K562 (cell line): Measurements from ENCODE around the gene RNF44. TPM values are rescaled to one million over a fixed set of nuclear protein-coding genes. Genes with fewer than 3 reads are reported as not detected.
A peak's percentile ranks its signal among the peaks of the same experiment; 100 is the strongest.

Experiments used
- ATAC-seq: fragments of 200-7000 bp; cut with Tn5 transposase; 3 replicates; pipeline ENCODE4 v1.9.1; 2020; ENCODE audit warnings: moderate library complexity
- BruUV-seq: library from RNA; stranded (reverse); fragments of 400-500 nt; replicated peaks from 2 replicates; lab custom pipeline; 2021; lab: Mats Ljungman, UMichigan
- CTCF ChIA-PET: fragments of 300-600 bp; formaldehyde crosslinking; extraction: SDS; loops from one replicate; lab custom pipeline; 2021; ENCODE audit warnings: low intra/inter-chr PET ratio; lab: Yijun Ruan, JAX
- POLR2A ChIA-PET: fragments of 300-600, 350-650 bp; sonication (Branson Sonifier 250); formaldehyde crosslinking; extraction: SDS; loops from one replicate; lab custom pipeline; 2021; ENCODE audit warnings: antibody characterized with exemption, inconsistent platforms; lab: Yijun Ruan, JAX
- DNase-seq, 4 experiments: peaks; one replicate each; pipeline versions ENCODE4 v3.0.0 to v3.0.0-alpha.2; 2011 to 2018; ENCODE audit warnings: low spot score in 3 of 4, mixed read lengths in 3 of 4; ENCODE audit errors: extremely low read depth in 1 of 4
- FAIRE-seq: peaks from 2 replicates; lab custom pipeline; 2011; peaks lifted over from hg19 to GRCh38; lab: Jason Lieb, UNC
- H2AFZ ChIP-seq: 2 replicates; pipeline ENCODE4 v1.6.0; 2011; ENCODE audit warnings: low read depth, low read length, control low read depth, inconsistent platforms
- H3K27ac ChIP-seq: fragments of 200-600 bp; 3 replicates; pipeline ENCODE4 v1.8.0; 2011; ENCODE audit warnings: low read depth, mild to moderate bottlenecking, control low read depth, inconsistent platforms, low read length, moderate library complexity, mixed read lengths; ENCODE audit errors: extremely low read depth
- H3K27me3 ChIP-seq, 2 experiments: fragments of 300-600 bp in 1 of 2; 2 replicates in 1 of 2; 3 replicates in 1 of 2; pipeline versions ENCODE4 v1.6.0 to v1.8.0; 2011; ENCODE audit warnings: inconsistent platforms in 2 of 2, low read length in 2 of 2, mild to moderate bottlenecking in 1 of 2, mixed read lengths in 1 of 2, moderate library complexity in 1 of 2; ENCODE audit not compliant: control insufficient read depth in 2 of 2, insufficient read depth in 2 of 2
- H3K36me3 ChIP-seq: fragments of 300-600 bp; 3 replicates; pipeline ENCODE4 v1.8.0; 2011; ENCODE audit warnings: mild to moderate bottlenecking, low read length, inconsistent platforms; ENCODE audit not compliant: control insufficient read depth, insufficient read depth
- H3K4me1 ChIP-seq, 2 experiments: fragments of 200-600 bp in 1 of 2; replicated peaks in 1 of 2; 2 replicates in 1 of 2; 3 replicates in 1 of 2; pipeline versions ENCODE4 v1.5.1 to v1.8.0; 2011; ENCODE audit warnings: inconsistent platforms in 2 of 2, low read length in 2 of 2, mild to moderate bottlenecking in 1 of 2, mixed read lengths in 1 of 2, moderate library complexity in 1 of 2; ENCODE audit not compliant: control insufficient read depth in 2 of 2, insufficient read depth in 2 of 2
- H3K4me2 ChIP-seq: 2 replicates; pipeline ENCODE4 v1.6.1; 2011; ENCODE audit warnings: low read length, control low read depth, inconsistent platforms, mixed read lengths; ENCODE audit not compliant: insufficient read depth
- H3K4me3 ChIP-seq: fragments of 200-600 bp; sonication (generic), shearing (Covaris generic); 2 replicates; pipeline ENCODE4 v1.5.1; 2016; ENCODE audit warnings: control low read depth, inconsistent platforms
- H3K79me2 ChIP-seq: fragments of 200-600 bp; 3 replicates; pipeline ENCODE4 v1.8.0; 2011; ENCODE audit warnings: low read length, inconsistent platforms; ENCODE audit not compliant: control insufficient read depth, insufficient read depth
- H3K9ac ChIP-seq, 2 experiments: 2 replicates each; pipeline versions ENCODE4 v1.6.0 to v1.6.1; 2011; ENCODE audit warnings: low read depth in 2 of 2, low read length in 2 of 2, control low read depth in 1 of 2, inconsistent platforms in 1 of 2, mild to moderate bottlenecking in 1 of 2, mixed read lengths in 1 of 2; ENCODE audit not compliant: insufficient read depth in 1 of 2
- H3K9me1 ChIP-seq: one replicate; pipeline ENCODE4 v1.6.0; 2011; ENCODE audit warnings: inconsistent platforms, mild to moderate bottlenecking, low read length, moderate library complexity; ENCODE audit not compliant: control insufficient read depth, insufficient read depth
- H3K9me3 ChIP-seq: replicated peaks from 2 replicates; pipeline ENCODE4 v1.5.1; 2011; ENCODE audit warnings: low read depth, low read length, inconsistent platforms; ENCODE audit not compliant: control insufficient read depth, insufficient read depth
- H4K20me1 ChIP-seq: replicated peaks from 2 replicates; pipeline ENCODE4 v1.6.1; 2011; ENCODE audit warnings: low read length, inconsistent platforms, mixed read lengths; ENCODE audit not compliant: control insufficient read depth, insufficient read depth
- BHLHE40 ChIP-seq: IDR thresholded peaks from 2 replicates; pipeline ENCODE4 v1.6.1; 2011; ENCODE audit warnings: low read length, improper control_type of control experiment
- CUX1 ChIP-seq: fragments of 200-800 bp; sonication (Bioruptor generic); IDR thresholded peaks from 2 replicates; pipeline ENCODE4 v1.6.1; 2016; ENCODE audit warnings: missing genetic modification characterization, missing compliant biosample characterization
- L3MBTL2 ChIP-seq: fragments of 450-650 bp; IDR thresholded peaks from 2 replicates; pipeline ENCODE4 v1.6.1; 2016; ENCODE audit warnings: mild to moderate bottlenecking, moderate library complexity
- SMAD3 ChIP-seq: fragments of 450-650 bp; formaldehyde crosslinking; conservative IDR thresholded peaks from 2 replicates; pipeline ENCODE4 v1.4.0; 2020; ENCODE audit warnings: mild to moderate bottlenecking
- SRSF7 ChIP-seq: fragments of 200-400 bp; formaldehyde crosslinking; optimal IDR thresholded peaks from 2 replicates; pipeline ENCODE3; 2017; ENCODE audit warnings: mild to moderate bottlenecking, low read depth, low read length
- ZC3H4 ChIP-seq: sonication (generic); formaldehyde crosslinking; IDR thresholded peaks from 2 replicates; pipeline ENCODE4 v1.9.0; 2021; ENCODE audit warnings: missing genetic modification reagents, borderline replicate concordance
- ZNF395 ChIP-seq: fragments of 200-800 bp; sonication (Bioruptor generic); IDR thresholded peaks from 2 replicates; pipeline ENCODE4 v1.6.1; 2017; ENCODE audit warnings: missing genetic modification characterization, missing compliant biosample characterization
- WGBS: fragments of 100-300 bp; shearing (Covaris generic); methylation state at CpG from one replicate; pipeline ENCODE4 v1.1.6; 2016; ENCODE audit warnings: low coverage, mixed read lengths; ENCODE audit not compliant: insufficient coverage; ENCODE audit errors: missing lambda C conversion rate; 5-methylcytosine and 5-hydroxymethylcytosine counted together
- in situ Hi-C: fragments of 300-500 bp; cut with MboI; formaldehyde crosslinking; loops from 4 replicates; pipeline ENCODE4 v1.15.0; 2018; ENCODE audit warnings: inconsistent platforms, mixed read lengths
- intact Hi-C: fragments of 100-400 bp; cut with micrococcal nuclease; formaldehyde crosslinking; loops from 2 replicates; pipeline ENCODE4 v1.14.2; 2022
- polyA plus RNA-seq, 8 experiments: library from polyadenylated mRNA; depleted of rRNA in 4 of 8; stranded (reverse) in 5 of 8; unstranded in 3 of 8; fragments of >200 nt; fragmentation: Nextera tagmentation in 2 of 8; fragmentation: Illumina TruSeq in 1 of 8; extraction: Ambion mirVana in 2 of 8; extraction: Trizol in 1 of 8; gene quantifications; 2 replicates each; pipeline versions ENCODE4 v1.2.1 to v1.2.3, GENCODE V29; 2011 to 2014; ENCODE audit warnings: inconsistent platforms in 1 of 8, missing spikeins in 1 of 8
- total RNA-seq, 7 experiments: library from RNA; depleted of rRNA in 6 of 7; stranded (reverse); fragments of >200 nt in 6 of 7; fragmentation: Illumina TruSeq in 2 of 7; extraction: Trizol in 2 of 7; gene quantifications; 2 replicates each; pipeline versions ENCODE4 v1.2.1 to v1.2.3, GENCODE V29; 2011 to 2021; ENCODE audit warnings: low replicate concordance in 1 of 7
- TF ChIP-seq, protein P1 (sequence below): fragments of 450-650 bp; IDR thresholded peaks from one replicate; pipeline ENCODE4 v1.6.1; 2018; ENCODE audit warnings: mild to moderate bottlenecking, moderate library complexity; ENCODE audit not compliant: partially characterized antibody
- TF ChIP-seq, protein P2 (sequence below): fragments of 450-650 bp; formaldehyde crosslinking; IDR thresholded peaks from 2 replicates; pipeline ENCODE4 v1.4.0; 2020; ENCODE audit warnings: mild to moderate bottlenecking, moderate library complexity
- TF ChIP-seq, protein P3 (sequence below): fragments of 250-450 bp; sonication (Bioruptor Pico); IDR thresholded peaks from 2 replicates; pipeline ENCODE4 v1.5.0; 2021

RNF44 gene
- total and polyA plus RNA-seq, 9 of the 15 experiments (the other 6 are each of a cell fraction or from before 2014, with no cell fraction given) = 1.6 to 82.6 (median 7.4) TPM

DNA sequence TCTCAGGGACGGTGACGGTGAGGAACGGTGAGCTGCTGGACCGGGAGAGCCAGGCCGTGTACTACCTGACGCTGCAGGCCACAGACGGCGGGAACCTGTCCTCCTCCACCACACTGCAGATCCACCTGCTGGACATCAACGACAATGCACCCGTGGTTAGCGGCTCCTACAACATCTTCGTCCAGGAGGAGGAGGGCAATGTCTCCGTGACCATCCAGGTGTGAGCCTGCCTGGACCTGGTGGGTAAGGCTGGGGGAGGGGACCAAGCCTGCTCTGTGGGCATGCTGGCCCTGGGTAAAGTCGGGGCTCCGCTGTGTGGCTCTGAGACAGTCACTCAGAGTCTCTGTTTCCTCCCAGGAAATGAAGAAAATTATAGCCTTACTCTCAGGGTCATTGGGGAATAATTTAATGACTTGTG is 41.2 kb upstream of the RNF44 start:
- H3K4me3 ChIP-seq = no peak overlapping the region
- no peaks in the 10 kb centered on the region for H3K79me2 ChIP-seq
- BruUV-seq = no TSS peak
- peak; percentile 94 for FAIRE-seq
- H3K9me3 ChIP-seq = no peaks in the 10 kb centered on the region
- DNase-seq = peak; percentile 80 to 84 (median 84)
- ChIA-PET CTCF (interaction anchor here (0.5 to 1.3 kb wide), 3 partner anchors 11 to 441 kb away, joined by 3 to 5 read pairs (median 3); no protein-coding TSS in a partner anchor), POLR2A (interaction anchor here (0.6 kb wide), 1 partner anchor 208 kb away, joined by 3 read pairs; no protein-coding TSS in a partner anchor)
- intact Hi-C loops (loop anchor here (10.0 kb wide), 1 partner anchor 66 kb away; the partner anchor contains the start of gene TSPAN17), in situ Hi-C loops (loop anchor here (25.0 kb wide), 1 partner anchor 841 kb away; no protein-coding TSS in a partner anchor)
- no peaks in the 10 kb centered on the region for H3K9me1 ChIP-seq
- 0 out of 2 replicates have a peak overlapping the region, but pooled peaks have one; percentile 6 for H3K4me2 ChIP-seq
- H3K27ac ChIP-seq = no peak overlapping the region
- 4% methylated on average over 14 of the region's 15 CpGs for WGBS
- peaks cover 0 to 38% of the 10 kb centered on the region in 2 experiments; a peak in 3 of 5 replicates for H3K4me1 ChIP-seq
- ATAC-seq = peak; percentile 87
- peak overlapping the region in 1 of 2 experiments; percentile 66; a peak in 1 of 4 replicates for H3K9ac ChIP-seq
- H3K36me3 ChIP-seq = no peaks in the 10 kb centered on the region
- peak overlapping the region; percentile 58; the same call in 1 of the 2 replicates for H2AFZ ChIP-seq
- H3K27me3 ChIP-seq = peaks cover 9 to 28% of the 10 kb centered on the region in 2 experiments; a peak in 4 of 5 replicates
- no peaks in the 10 kb centered on the region; the same call in 1 of the 2 replicates for H4K20me1 ChIP-seq
- TF ChIP-seq SRSF7 = no peak
- peak; percentile 59 for TF ChIP-seq L3MBTL2
- no peak for TF ChIP-seq ZNF395
- no peak for TF ChIP-seq CUX1
- TF ChIP-seq, protein P1, sequence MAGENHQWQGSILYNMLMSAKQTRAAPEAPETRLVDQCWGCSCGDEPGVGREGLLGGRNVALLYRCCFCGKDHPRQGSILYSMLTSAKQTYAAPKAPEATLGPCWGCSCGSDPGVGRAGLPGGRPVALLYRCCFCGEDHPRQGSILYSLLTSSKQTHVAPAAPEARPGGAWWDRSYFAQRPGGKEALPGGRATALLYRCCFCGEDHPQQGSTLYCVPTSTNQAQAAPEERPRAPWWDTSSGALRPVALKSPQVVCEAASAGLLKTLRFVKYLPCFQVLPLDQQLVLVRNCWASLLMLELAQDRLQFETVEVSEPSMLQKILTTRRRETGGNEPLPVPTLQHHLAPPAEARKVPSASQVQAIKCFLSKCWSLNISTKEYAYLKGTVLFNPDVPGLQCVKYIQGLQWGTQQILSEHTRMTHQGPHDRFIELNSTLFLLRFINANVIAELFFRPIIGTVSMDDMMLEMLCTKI = no peak
- TF ChIP-seq SMAD3 (CRISPR knock-in tag) = no peak
- TF ChIP-seq, protein P2, sequence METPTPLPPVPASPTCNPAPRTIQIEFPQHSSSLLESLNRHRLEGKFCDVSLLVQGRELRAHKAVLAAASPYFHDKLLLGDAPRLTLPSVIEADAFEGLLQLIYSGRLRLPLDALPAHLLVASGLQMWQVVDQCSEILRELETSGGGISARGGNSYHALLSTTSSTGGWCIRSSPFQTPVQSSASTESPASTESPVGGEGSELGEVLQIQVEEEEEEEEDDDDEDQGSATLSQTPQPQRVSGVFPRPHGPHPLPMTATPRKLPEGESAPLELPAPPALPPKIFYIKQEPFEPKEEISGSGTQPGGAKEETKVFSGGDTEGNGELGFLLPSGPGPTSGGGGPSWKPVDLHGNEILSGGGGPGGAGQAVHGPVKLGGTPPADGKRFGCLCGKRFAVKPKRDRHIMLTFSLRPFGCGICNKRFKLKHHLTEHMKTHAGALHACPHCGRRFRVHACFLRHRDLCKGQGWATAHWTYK (CRISPR knock-in tag) = no peak
- no peak for TF ChIP-seq BHLHE40
- no peak for TF ChIP-seq ZC3H4 (CRISPR knock-in tag)
- TF ChIP-seq, protein P3, sequence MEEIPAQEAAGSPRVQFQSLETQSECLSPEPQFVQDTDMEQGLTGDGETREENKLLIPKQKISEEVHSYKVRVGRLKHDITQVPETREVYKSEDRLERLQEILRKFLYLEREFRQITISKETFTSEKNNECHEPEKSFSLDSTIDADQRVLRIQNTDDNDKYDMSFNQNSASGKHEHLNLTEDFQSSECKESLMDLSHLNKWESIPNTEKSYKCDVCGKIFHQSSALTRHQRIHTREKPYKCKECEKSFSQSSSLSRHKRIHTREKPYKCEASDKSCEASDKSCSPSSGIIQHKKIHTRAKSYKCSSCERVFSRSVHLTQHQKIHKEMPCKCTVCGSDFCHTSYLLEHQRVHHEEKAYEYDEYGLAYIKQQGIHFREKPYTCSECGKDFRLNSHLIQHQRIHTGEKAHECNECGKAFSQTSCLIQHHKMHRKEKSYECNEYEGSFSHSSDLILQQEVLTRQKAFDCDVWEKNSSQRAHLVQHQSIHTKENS (CRISPR knock-in tag) = no peak
